Keratinocyte (primary cell): Measurements from ENCODE around the gene AJAP1. TPM values are rescaled to one million over a fixed set of nuclear protein-coding genes. Genes with fewer than 3 reads are reported as not detected.

Source experiments
- DNase-seq: peaks from one replicate; pipeline ENCODE4 v3.0.0-alpha.2; 2011; ENCODE audit warnings: low read depth, missing footprints, low spot score
- FAIRE-seq: peaks from 2 replicates; lab custom pipeline; 2011; peaks lifted over from hg19 to GRCh38; lab: Jason Lieb, UNC
- H2AFZ ChIP-seq: 2 replicates; pipeline ENCODE4 v1.6.0; 2012; ENCODE audit warnings: low read length, control low read depth, inconsistent platforms; ENCODE audit not compliant: control insufficient read depth
- H3K27ac ChIP-seq: 2 replicates; pipeline ENCODE4 v1.5.1; 2011; ENCODE audit warnings: low read length; ENCODE audit not compliant: control insufficient read depth, insufficient read depth
- H3K27me3 ChIP-seq: 3 replicates; pipeline ENCODE4 v1.6.0; 2011; ENCODE audit warnings: low read length; ENCODE audit not compliant: control insufficient read depth, insufficient read depth; ENCODE audit errors: extremely low read depth
- H3K36me3 ChIP-seq, 2 experiments: 2 replicates in 1 of 2; 3 replicates in 1 of 2; pipeline ENCODE4 v1.5.1; 2011; ENCODE audit warnings: low read length in 2 of 2, mild to moderate bottlenecking in 1 of 2; ENCODE audit not compliant: control insufficient read depth in 2 of 2, insufficient read depth in 2 of 2; ENCODE audit errors: extremely low read depth in 1 of 2
- H3K4me1 ChIP-seq: 3 replicates; pipeline ENCODE4 v1.5.1; 2011; ENCODE audit warnings: low read length; ENCODE audit not compliant: control insufficient read depth, insufficient read depth; ENCODE audit errors: extremely low read depth
- H3K4me2 ChIP-seq: 3 replicates; pipeline ENCODE4 v1.6.0; 2011; ENCODE audit warnings: low read depth, low read length; ENCODE audit not compliant: control insufficient read depth, insufficient read depth; ENCODE audit errors: extremely low read depth
- H3K4me3 ChIP-seq, 3 experiments: fragments of 200-600 bp in 1 of 3; sonication (generic) in 1 of 3; 2 replicates in 2 of 3; 3 replicates in 1 of 3; pipeline ENCODE4 v1.5.1; 2011 to 2016; ENCODE audit warnings: low read length in 3 of 3, mild to moderate bottlenecking in 3 of 3, control low read depth in 2 of 3, inconsistent platforms in 1 of 3, low read depth in 1 of 3, mixed read lengths in 1 of 3, mixed run types in 1 of 3, moderate library complexity in 1 of 3; ENCODE audit not compliant: control insufficient read depth in 2 of 3, insufficient read depth in 2 of 3; ENCODE audit errors: extremely low read depth in 1 of 3
- H3K79me2 ChIP-seq: 2 replicates; pipeline ENCODE4 v1.6.0; 2012; ENCODE audit warnings: low read length; ENCODE audit not compliant: control insufficient read depth, insufficient read depth
- H3K9ac ChIP-seq: 3 replicates; pipeline ENCODE4 v1.6.0; 2011; ENCODE audit warnings: low read length; ENCODE audit not compliant: control insufficient read depth, insufficient read depth; ENCODE audit errors: extremely low read depth
- H3K9me1 ChIP-seq: 3 replicates; pipeline ENCODE4 v1.6.0; 2011; ENCODE audit warnings: low read length; ENCODE audit not compliant: control insufficient read depth, insufficient read depth; ENCODE audit errors: extremely low read depth
- H3K9me3 ChIP-seq: 2 replicates; pipeline ENCODE4 v1.5.1; 2012; ENCODE audit warnings: low read depth, low read length; ENCODE audit not compliant: control insufficient read depth
- H4K20me1 ChIP-seq: 3 replicates; pipeline ENCODE4 v1.6.0; 2011; ENCODE audit warnings: low read length; ENCODE audit not compliant: control insufficient read depth, insufficient read depth; ENCODE audit errors: extremely low read depth
- EZH2 ChIP-seq: IDR thresholded peaks from one replicate; pipeline ENCODE4 v1.6.1; 2012; ENCODE audit warnings: inconsistent platforms, mild to moderate bottlenecking, low read length, moderate library complexity
- dilution Hi-C: fragments of 300-500 bp; cut with MboI; formaldehyde crosslinking; loops from one replicate; pipeline ENCODE4 v1.7.0; 2020; ENCODE audit warnings: low sequenced_read_pairs; ENCODE audit not compliant: extremely low pct_ligation_motif_present
- polyA plus RNA-seq, 5 experiments: library from polyadenylated mRNA; depleted of rRNA in 3 of 5; stranded (reverse) in 3 of 5; stranded (forward) in 1 of 5; unstranded in 1 of 5; fragments of >200 nt; gene quantifications; 1 replicate in 1 of 5; 2 replicates in 3 of 5; 3 replicates in 1 of 5; pipeline versions ENCODE4 v1.2.1 to v1.2.3, GENCODE V29; 2011 to 2012; ENCODE audit warnings: missing spikeins in 2 of 5, low read depth in 1 of 5, low replicate concordance in 1 of 5
- TF ChIP-seq, protein P1 (sequence below), 3 experiments: IDR thresholded peaks in 1 of 3; conservative IDR thresholded peaks in 1 of 3; optimal IDR thresholded peaks in 1 of 3; 2 replicates in 2 of 3; 3 replicates in 1 of 3; pipeline versions ENCODE3 to v1.5.1; 2011; ENCODE audit warnings: low read length in 3 of 3, mild to moderate bottlenecking in 3 of 3, moderate library complexity in 2 of 3, control low read depth in 1 of 3, inconsistent platforms in 1 of 3; ENCODE audit not compliant: insufficient read depth in 2 of 3; ENCODE audit errors: extremely low read depth in 1 of 3

Gene AJAP1
- polyA plus RNA-seq, 1 donor (not counting 4 experiments of a cell fraction or from before 2014, with no cell fraction given), result 2.2 TPM

DNA sequence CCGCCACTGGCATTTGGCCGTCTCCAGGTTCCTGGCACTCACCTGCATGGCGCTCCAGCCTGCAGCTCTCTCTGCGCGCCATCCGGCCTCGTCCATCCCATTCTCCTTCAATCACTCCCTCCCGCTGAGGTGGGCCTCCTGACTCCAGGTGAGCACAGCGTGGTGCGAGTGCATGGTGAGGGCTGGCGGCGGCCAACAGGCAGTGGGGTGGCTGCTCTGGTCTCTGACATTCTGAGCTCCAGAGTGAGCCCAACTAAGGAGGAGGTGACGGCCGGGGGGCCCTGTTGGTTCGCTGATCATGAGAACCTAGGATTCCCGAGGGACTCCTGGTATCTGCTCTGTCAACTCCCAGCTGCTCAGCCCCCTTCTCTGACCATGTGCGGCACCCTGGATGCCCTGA lies 130.4 kb downstream of the AJAP1 start:
- no peaks in the 10 kb centered on the region for H4K20me1 ChIP-seq
- FAIRE-seq, result no peak

DNA sequence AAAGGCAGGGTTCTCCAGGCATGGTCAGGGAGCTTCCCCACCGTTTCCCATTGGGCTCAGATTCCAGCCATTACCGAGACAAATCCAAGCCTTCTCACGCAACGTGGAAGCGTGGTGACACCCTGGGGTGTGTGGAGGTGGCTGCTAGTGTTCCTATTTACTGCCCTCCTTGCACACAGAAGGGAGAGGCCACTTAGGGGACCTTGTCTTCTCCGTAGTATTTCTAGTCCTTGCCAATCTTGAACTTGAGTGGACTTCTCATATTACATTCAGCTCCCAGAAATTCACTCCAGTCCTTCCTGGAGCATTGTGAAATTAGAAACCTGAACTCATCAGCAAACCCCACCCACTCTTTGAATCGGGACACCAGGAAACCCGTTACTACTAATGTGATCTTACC lies 131.6 kb downstream of the AJAP1 start:
- Histone ChIP-seq H3K27ac (no peak overlapping the region), H3K36me3 (peaks cover 0 to 3% of the 10 kb centered on the region in 2 experiments)
- no peak for DNase-seq

More for the DNA sequence above, 130.4 kb downstream of the AJAP1 start:
- no peak for DNase-seq
- no peaks in the 10 kb centered on the region for H3K9me3 ChIP-seq
- H3K27ac ChIP-seq, result no peak overlapping the region
- no peak for TF ChIP-seq EZH2
- H3K4me3 ChIP-seq, result no peak overlapping the region
- no peaks in the 10 kb centered on the region for H3K9me1 ChIP-seq
- H3K4me2 ChIP-seq, result peak overlapping the region; percentile 41
- peaks cover 8% of the 10 kb centered on the region for H3K4me1 ChIP-seq
- no peaks in the 10 kb centered on the region for H3K27me3 ChIP-seq
- no peak overlapping the region for H2AFZ ChIP-seq
- H3K79me2 ChIP-seq, result no peaks in the 10 kb centered on the region
- peaks cover 0 to 3% of the 10 kb centered on the region in 2 experiments for H3K36me3 ChIP-seq
- dilution Hi-C loops, result no loop called here
- H3K9ac ChIP-seq, result no peak overlapping the region

More for the DNA sequence above, 131.6 kb downstream of the AJAP1 start:
- Histone ChIP-seq H3K27me3 (no peaks in the 10 kb centered on the region), H3K9ac (no peak overlapping the region), H3K79me2 (no peaks in the 10 kb centered on the region), H3K9me1 (no peaks in the 10 kb centered on the region), H3K4me1 (peaks cover 8% of the 10 kb centered on the region), H4K20me1 (no peaks in the 10 kb centered on the region), H3K4me2 (no peak overlapping the region), H2AFZ (no peak overlapping the region), H3K9me3 (no peaks in the 10 kb centered on the region), H3K4me3 (no peak overlapping the region)
- no peak for TF ChIP-seq EZH2
- TF ChIP-seq, protein P1, sequence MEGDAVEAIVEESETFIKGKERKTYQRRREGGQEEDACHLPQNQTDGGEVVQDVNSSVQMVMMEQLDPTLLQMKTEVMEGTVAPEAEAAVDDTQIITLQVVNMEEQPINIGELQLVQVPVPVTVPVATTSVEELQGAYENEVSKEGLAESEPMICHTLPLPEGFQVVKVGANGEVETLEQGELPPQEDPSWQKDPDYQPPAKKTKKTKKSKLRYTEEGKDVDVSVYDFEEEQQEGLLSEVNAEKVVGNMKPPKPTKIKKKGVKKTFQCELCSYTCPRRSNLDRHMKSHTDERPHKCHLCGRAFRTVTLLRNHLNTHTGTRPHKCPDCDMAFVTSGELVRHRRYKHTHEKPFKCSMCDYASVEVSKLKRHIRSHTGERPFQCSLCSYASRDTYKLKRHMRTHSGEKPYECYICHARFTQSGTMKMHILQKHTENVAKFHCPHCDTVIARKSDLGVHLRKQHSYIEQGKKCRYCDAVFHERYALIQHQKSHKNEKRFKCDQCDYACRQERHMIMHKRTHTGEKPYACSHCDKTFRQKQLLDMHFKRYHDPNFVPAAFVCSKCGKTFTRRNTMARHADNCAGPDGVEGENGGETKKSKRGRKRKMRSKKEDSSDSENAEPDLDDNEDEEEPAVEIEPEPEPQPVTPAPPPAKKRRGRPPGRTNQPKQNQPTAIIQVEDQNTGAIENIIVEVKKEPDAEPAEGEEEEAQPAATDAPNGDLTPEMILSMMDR (optimal IDR thresholded peaks at IDR 0.05 in 1 of 3, IDR thresholded peaks at IDR 0.05 in 1 of 3, conservative IDR thresholded peaks at IDR 0.05 in 1 of 3; ENCODE audit: extremely low read depth in 1 of 3, insufficient read depth in 2 of 3, low read length in 3 of 3), result no peak
- FAIRE-seq, result no peak
- dilution Hi-C loops, result no loop called here
